ENCODE data around the gene SPCS3.

SPCS3 gene

DNA sequence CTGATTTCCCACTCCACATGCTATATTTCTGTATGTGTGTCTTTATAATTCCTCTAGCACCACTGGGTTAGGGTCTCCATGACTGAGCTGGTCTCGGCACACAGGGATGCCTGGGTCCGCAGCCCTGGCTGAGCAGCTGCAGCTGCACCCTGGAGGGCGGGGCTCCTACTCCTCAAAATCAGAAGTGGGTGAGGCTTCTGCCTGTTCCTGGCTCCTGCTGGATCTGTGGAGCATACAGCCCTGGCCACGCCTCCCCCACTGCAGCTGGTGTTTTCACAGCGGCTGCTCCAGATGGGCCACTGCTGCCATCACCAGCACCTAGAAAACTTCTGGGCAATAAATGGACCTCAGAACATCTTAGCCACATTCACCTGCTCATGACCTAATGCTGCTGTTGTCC lies 30.9 kb downstream of the SPCS3 start:
- DNase-seq = no peak

DNA sequence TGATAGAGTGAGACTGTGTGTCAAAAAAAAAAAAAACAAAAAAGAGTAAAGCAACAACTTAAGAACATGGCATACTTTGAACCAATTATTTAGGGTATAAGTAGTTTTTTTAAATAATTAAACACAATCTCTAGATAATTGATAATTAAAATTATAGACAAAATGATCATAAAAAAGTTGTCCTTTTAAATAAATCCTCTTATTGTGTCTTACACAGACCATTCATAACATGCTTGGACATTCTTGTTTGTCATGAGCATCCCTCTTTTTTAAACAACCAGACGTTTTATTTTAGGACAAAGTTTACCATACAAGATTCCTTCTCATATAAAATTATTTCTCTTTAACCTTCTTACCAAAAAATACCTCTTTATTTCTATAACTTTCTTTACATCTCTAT lies 35.1 kb downstream of the SPCS3 start:
- no peak for DNase-seq

DNA sequence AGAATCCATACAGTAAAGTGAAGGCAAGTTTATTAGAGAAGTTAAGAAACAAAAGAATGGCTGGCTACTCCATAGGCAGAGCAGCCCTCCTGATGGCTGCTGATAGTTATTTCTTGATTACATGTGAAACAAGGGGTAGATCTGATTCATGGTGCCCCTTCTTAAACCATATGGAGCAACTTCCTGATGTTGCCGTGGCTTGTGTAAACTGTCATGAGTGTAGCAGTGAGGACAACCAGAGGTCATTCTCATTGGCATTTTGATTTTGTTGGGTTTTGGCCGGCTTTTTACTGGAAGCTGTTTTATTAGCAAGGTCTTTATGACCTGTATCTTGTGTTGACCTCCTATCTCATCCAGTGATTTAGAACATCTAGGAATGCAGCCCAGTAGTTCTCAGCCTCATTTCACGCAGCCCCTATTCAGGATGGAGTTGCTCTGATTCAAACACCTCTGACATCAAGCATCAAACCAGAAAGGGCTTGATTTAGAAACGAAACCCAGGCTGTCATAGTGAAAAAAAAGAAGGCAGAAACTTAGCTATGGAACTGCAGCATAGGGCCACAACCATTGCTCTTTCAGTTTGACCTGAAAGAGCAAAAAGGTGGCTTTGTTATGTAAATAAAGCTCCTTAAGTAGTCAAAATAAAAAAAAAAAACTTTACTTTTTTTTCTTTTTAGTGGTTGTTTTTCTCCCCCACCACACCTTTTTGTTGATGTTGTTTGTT lies 37.8 kb downstream of the SPCS3 start:
- no peak for DNase-seq

DNA sequence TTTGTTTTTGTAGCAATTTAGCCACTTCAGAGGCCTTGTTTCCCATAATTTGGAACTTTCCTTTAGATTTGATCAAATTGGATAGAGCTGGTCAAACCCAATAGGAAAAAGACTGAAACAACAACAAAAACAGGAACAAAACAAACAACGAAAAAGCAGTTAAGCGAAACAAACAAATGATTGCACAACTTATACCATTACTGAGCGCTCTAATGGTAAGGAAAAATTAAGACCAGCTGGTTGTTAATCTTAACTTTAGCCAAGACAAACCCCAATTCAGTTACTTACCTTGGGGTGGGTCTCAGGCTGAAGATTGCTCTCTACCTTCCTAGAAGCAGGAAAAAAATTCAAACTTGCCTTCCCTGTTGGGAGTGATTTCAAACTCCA lies 38.3 kb downstream of the SPCS3 start:
- DNase-seq = no peak

DNA sequence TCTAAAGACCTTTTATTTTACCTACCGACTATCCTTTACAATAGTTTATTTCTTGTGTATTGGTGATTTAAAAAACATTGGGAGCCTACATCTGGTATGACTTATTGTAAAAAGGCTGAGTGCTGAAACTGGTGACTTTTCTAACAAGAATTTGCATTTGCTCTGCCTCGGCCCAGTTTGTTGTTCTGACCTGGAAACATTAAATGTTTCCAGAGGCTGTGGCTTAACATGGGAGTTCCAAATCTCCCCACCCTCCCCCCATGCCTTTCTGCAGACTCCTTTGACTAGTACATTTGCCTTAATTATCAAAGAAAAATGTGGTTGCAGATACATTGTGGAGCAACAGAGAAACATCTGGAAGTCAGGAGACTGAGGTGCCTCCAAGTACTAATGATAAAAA lies 39.8 kb downstream of the SPCS3 start:
- DNase-seq = no peak

DNA sequence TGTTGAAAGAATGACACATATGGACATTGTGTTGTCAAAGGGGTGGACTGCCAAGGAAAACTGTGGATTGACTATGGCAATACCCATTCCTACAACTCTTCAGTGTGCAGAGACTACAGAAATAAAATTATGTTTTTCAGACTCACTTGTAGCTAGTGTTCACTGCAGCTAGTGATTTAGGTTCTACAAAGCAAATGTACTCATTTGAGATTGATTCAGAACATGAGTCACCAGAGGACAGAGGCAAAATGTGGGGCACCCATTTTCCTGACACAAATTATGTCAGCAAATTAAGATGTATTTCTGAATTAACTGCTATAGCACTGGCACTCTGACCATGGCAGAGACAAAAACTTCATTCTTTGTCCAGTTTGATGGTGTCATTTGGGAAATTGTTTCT lies 40.7 kb downstream of the SPCS3 start:
- no peak for DNase-seq

DNA sequence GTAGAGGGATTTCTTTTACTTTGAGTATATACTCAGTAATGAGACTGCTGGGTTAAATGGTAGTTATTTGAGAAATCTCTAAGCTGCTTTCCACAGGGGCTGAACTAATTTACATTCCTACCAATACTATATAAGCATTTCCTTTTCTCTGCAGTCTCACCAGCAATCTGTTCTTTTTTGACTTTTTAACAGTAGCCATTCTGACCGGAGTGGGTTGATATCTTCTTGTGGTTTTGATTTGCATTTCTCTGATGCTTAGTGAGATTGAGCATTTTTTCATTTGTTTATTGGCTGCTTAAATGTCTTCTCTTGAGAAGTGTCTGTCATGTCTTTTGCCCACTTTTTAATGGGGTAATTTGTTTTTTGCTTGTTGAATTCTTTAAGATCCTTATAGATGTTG lies 43.3 kb downstream of the SPCS3 start:
- DNase-seq = no peak

DNA sequence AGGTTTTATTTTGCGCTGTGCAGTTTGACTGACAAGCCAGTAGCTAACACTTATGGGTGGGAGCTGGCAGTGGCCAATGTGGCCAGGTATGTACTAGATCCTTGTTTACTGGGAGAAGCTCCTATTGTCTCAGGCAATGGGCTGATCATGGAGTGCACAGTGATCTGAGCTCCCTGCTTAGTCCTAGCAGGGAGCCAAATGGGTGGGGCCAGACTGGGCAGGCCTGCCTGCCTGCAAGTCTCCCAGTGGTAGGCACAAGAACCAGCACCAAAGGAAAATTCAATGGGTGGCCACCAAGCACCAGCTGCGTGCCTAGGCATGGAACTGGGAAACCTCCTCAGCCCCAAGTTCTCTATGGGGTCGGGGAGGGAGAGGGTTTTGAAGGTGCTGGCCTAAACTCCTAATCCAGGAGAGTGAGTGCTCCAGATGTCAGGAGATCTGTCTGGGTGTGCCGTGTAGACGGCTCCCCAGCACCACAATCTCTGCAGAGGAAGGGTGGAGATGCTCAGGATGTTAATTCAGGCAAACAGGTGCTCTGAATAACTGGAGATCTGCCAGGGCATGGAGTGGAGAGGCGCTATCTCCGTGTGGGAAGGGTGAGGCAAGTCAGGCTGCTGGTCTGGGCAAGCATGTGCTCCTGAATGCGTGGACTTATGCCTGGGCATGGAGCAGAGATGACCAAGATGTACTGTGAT lies 48.2 kb downstream of the SPCS3 start:
- DNase-seq = no peak

DNA sequence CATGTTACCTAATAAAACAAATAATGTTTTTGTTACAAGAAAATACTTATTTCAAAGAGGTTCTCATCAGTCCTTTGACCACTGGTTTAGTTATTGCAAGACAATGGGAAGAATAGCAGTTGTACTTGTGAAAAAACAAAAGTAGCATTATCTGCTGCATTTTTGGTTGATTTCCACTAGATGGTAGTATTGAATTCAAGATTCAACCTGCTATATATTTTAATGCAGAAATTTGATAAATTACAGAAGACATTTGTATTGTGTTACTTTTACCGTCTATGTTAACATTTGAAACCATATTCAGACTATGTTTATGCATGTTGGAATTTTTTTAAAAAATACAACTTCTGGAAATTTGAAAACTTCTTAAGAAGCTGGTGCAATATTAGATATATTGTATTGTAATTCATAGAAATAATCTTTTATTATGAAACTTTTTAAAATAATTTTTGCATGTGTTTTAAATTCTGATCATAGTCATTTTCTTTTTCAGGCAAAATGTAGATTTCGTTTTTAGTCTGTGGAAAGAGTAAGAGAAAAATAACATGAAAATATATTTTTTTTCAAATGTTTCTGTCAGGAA lies 56.4 kb downstream of the SPCS3 start:
- DNase-seq = no peak

DNA sequence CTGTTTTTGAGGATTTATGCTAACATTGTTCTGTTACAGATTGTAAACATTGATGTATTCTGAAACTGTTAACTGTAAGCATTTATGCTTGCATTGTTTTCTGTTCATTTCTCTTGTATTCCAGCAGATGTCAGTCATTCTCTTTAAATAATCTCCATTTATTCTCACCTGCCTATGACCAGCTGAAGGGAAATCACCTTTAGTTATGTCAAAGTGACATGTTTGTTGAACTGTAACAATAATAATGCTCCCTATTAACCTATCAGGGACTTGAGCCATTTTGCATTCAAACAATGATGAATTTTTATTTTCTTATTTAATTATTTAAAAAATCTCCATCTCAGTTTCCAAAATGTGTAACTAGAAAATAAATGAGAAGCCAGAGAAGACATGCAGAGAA lies 58.0 kb downstream of the SPCS3 start:
- DNase-seq = no peak

DNA sequence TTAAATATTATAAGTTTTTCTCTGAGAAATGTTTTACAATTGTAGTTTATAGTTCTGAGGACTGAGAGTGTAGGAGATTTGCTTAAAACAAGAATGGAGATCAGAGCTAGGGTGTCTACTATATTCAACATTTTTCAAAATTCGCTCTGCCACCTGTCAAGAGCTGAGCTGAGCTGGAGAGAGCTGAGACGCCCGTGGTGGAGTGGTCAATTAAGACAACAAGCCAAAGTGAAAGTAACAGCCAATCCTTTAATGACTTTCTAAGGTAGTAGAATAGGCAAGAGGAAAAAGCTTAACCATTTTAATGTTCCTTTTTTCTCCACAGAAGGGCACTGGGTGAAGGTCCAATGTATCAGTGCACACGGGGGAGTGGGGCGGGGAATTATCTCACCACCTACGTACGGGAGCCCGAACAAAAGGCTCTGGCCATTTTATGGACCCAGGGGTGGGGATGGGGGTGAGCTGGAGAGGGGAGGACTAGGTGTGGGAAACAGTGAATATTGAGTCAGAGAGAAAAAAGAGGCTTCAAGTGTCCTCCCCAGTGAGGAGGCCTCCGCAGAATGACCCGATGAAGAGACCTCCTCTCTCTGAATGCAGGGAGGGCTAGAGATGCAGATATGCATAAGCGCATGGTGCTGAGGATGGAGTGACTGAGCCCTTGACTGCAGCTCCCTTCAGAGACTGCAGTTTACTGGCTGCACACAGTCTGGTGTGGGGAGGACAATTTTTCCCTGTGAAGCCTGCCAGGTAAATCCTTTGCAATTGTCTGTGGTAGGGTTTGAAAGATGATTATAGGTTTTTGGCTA lies 60.8 kb downstream of the SPCS3 start:
- DNase-seq = no peak
